Urothelium cell line (cell line): ENCODE data around the gene PDLIM3.
"Not testable (repeated sequence)": the region's sequence is repeated elsewhere in the genome, so short reads cannot be mapped to it uniquely, and the experiment has no call there.

Source experiments
- DNase-seq: peaks from one replicate; pipeline ENCODE4 v3.0.0; 2011; ENCODE audit warnings: low spot score, mixed read lengths
- FAIRE-seq: peaks from 2 replicates; lab custom pipeline; 2011; peaks lifted over from hg19 to GRCh38; lab: Jason Lieb, UNC

Gene PDLIM3

GRCh38 chr4:185554365-185555126, 19.2 kb upstream of the PDLIM3 start:
- no peak for DNase-seq
- no peak for FAIRE-seq

DNA sequence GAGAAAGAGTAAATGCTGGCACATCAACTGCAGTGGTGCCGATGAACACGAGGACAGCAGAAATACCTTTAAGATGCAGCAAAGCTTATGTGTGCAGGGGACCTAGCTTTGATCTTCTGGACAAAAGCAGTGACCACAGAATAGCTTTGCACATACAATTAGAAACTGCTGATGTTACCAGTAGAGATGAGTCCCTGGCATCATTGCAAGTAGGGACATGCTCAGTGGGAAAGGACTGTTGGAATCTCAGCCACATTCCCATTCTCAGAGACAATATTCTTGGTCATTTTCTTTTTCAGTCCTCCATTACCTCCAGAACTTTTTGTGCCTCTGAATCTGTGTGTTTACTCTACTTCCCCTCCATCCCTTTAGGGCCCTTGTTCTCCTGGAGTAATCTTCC, 16.9 kb upstream of the PDLIM3 start:
- FAIRE-seq (no peak), DNase-seq (no peak)

GRCh38 chr4:185550933-185551332, 15.6 kb upstream of the PDLIM3 start:
- FAIRE-seq, result no peak
- DNase-seq, result no peak

DNA sequence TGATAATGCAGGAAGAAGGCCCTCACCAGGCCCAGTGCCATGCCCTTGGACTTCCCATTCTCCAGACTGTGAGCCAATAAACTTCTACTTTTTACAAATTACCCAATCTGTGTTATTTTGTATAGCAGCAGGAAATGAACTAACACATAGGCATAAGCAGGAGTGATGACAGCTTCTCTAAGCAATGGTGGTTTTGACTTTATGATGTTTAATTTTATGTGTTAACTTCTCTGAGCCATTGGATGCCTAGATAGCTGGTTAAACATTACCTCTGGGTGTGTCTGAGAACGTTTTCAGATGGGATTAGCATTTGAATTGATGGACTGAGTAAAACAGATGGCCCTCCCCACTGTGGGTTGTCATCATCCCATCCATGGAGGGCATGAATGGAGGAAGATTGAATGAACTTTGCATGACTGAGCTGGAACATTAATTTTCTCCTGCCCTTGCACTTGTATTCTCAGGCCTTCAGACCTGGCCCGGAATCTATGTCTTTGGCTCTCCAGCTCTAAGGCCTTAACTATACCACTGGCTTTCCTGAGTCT, 13.9 kb upstream of the PDLIM3 start:
- DNase-seq (no peak), FAIRE-seq (no peak)

DNA sequence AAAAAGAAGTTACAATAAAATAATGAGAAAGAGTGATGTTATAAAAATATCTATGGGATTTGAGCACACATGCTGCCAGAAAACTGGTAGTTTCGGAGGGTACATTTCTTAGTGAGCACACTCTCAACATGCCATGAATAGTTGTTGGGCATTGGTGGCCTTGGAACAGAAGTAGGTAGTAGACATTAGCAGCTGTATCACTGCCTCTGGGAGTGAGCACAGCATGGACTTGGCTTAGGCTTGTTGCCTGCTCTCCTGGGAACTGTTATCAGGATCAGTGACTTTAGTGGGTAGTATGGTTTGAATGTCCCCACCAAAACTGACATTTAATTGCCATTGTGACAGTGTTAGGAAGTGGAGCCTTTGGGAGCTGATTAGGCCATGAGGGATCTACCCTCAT, 13.3 kb upstream of the PDLIM3 start:
- no peak for FAIRE-seq
- no peak for DNase-seq

- FAIRE-seq (no peak), DNase-seq (no peak)
These were observed 11.0 kb upstream of the PDLIM3 start for GRCh38 chr4:185546335-185546734.

DNA sequence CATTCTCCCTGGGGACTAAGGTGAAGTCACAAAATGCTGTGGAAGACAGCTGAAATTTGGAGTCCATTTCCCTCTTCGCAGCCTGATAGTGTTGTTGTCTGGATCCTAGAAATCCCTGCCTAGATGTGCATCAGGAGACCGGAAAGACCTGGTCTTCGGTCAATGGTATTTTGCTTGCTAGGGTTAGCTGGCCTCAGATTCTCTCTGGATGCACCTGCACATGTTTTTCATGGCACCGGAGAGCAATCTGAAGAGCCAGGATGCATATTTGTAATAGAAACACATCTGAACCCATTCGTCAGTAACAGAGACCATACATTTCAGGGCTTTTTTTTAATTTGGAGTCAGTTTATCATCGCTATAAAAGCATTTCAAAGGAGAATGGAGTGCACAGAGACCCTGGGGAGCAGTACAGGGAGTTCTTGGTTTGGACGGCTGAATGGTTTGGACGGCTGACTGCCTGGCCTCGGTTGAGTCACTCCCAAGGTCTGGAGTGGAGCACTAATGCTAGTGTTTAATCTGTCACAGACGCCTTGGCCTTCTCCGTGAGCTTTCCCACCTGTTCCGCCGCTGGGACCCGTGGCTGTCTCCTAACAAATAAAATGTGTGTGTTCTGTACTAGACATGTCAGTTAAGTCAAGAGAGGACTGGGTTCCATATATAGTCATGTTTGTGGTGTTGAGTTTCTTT, 7.5 kb upstream of the PDLIM3 start:
- no peak for DNase-seq
- FAIRE-seq, result no peak

DNA sequence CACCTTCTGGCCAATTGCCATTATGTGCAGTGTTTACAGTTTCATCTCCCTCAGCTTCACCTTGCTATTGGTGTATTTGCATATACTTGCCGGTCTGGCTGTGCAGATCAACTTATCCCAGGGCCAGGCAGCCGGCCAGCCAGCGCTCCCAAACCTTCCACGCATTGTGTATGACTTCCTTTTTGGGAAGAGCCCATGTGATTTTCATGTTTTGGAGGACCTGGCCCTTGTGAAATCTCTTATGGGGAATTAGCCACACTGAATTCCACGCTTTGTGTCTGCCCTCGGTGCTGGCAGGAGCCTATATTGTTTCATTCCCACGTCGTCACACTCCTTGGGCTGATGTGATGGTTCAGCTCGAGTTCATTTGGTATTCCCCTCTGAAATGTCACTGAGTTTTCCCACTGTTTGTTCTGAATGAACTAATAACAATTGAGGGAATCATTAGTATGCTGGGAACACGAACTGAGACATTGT, 6.0 kb upstream of the PDLIM3 start:
- DNase-seq, result no peak
- FAIRE-seq, result no peak

- no peak for FAIRE-seq
- no peak for DNase-seq
These were observed 5.3 kb upstream of the PDLIM3 start for GRCh38 chr4:185540487-185541120.

GRCh38 chr4:185540040-185540439, 4.7 kb upstream of the PDLIM3 start:
- DNase-seq (no peak), FAIRE-seq (no peak)

- FAIRE-seq (no peak), DNase-seq (no peak)
These were observed 3.5 kb upstream of the PDLIM3 start for GRCh38 chr4:185538806-185539205.

- DNase-seq, result no peak
- FAIRE-seq, result no peak
These were observed 1.1 kb upstream of the PDLIM3 start for GRCh38 chr4:185536411-185536709.

DNA sequence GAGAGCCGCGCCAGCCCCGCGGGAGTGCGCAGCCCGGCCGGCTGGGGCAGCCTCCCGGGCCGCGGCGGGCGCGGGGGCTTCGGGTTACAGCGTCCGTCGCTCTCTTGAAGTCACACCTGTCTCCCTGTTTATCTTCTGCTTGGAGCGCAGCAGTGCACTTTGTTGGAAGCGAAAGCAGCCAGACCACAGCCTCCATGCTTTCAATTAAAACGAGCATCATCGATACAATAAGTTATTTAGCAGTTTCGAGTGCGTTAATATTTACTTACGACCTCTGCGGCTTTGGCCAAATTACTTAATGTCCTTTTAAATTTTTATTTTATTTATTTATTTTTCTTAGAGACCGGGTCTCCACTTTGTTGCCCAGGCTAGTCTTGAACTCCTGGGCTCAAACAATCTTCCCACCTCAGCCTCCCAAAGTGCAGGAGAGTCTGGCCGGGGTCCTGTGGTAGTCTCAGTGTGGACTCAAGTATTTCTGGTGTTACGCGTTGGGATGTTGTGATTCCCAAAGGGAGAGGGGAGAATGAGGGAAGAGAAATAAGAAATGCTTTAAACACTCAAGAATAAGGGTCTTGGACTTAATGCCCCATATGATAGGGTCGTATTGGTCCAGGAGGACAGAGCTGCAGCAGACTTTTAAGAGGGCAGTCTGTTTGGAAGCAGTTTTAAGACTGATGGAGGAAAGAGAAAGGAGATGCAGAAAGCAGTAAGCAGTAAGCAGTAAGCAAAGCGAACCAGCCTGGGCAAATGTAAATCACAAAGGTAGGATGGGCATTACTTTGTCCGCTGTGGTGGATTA, 504 bp upstream of the PDLIM3 start:
- DNase-seq, result no peak
- FAIRE-seq, result no peak

DNA sequence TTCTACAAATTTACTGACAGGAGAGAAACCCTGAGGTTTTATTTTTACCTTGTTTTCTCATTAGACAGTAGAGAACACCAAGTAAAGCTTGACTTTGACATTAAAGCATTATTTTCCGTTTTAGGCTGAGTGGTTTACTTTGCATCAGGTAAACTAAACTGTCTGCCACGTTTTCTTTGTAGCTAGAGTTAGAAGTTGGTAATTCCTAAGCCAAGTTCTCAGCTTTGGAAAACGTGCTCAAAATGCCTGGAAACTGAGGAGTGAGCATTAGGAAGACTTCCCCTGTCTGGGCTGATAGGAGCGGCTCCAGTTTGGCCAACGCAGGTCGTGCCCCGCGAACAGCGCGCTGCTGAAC, 819 bp downstream of the PDLIM3 start:
- DNase-seq, result no peak
- FAIRE-seq, result no peak

DNA sequence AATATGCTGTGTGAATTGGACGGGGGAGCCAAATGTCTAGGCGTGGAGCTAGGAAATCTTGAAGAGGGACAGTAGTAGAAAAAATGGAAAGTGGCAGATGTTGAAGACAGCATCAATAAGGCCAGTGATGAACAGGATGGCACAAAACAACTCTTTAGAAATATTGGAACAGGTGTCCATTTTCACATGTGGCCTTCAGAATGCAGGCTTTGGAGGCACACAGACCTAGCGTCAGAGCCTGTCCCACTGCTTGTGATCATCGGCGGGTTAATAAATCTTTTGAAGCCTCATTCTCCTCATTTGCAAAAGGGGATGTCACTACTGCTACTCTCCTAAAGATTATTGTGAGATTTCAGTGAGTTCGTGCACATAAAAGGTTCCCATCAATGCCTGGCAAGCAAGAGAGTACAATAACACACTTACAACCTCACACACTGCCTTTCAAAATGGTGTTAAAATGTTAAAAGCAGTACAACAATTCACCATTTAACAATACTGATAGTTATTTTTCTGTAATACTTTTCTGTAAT, 2.4 kb downstream of the PDLIM3 start:
- DNase-seq (no peak), FAIRE-seq (no peak)

DNA sequence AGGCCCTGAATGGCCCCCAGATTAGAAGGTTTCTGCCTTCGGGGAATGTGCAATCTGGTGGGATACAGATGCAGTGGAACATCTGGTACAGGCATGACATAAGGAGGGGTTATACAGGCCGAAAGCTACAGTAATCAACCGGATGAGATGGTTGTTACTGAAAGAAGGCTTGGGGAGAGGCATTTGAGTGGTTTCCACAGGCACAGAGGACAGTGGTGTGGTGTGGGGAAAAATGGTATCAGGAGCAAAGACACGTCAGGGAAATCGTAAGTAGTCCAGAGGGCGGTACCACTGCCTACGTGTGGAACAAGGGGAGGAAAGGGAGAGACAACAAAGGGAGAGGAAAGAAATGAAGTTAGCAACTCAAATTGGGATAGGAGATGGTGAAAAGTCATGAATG, 3.0 kb downstream of the PDLIM3 start:
- no peak for FAIRE-seq
- DNase-seq, result no peak

- FAIRE-seq, DNase-seq: not testable (repeated sequence)
These were observed 3.7 kb downstream of the PDLIM3 start for GRCh38 chr4:185531654-185532053.

- no peak for FAIRE-seq
- no peak for DNase-seq
These were observed 5.9 kb downstream of the PDLIM3 start for GRCh38 chr4:185529413-185529812.

DNA sequence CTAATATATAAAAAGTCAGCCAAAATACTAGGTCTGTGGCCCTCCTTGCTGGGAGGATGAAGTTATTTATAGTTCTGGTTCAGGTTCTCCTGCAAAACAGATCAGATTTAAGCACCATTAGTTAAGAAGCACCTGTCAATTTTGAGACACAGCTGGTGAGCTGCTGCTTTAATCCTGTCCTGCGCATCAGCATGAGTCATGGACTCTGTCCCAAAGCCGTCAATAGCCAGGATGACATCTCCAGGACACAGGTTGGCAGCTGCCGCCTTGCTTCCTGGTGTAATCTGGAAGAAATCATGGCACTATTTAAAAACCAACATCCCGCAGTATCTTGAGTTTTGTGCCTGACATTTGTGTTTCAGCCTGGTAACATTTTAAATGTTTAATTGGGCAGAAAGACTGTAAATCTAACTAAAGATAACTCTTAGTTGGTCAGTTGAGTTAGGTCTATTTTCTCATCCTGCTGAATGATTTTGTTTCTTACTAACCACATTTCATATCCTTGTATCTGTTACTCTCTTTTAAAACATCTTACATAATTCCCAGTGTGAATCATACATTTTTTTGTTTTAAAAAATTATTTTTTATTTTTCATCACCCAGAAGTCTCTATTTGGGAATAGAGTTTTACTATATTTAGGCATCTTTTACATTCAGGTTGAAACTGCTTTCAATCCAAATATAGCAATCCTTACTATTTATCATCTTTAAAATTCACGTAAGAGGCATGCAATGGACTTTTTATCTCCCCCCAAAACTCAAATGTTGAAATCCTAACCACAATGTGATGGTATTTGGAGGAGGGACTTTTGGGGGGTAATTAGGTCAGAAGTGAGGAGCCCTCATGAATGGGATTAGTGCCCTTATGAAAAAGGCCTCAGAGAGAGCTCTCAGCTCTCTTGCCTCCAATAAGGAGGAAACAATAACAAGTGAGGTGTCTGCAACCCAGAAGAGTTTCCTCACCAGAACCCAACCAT, 10.1 kb downstream of the PDLIM3 start:
- FAIRE-seq, result no peak

GRCh38 chr4:185523862-185524261, 11.4 kb downstream of the PDLIM3 start:
- no peak for FAIRE-seq
- DNase-seq, result no peak

More for the DNA sequence above, 10.1 kb downstream of the PDLIM3 start:
- no peak for DNase-seq
